Natural killer cell (primary cell): ENCODE results near the gene CPSF3. TPM values are rescaled to one million over a fixed set of nuclear protein-coding genes. Genes with fewer than 3 reads are reported as not detected.

Source experiments
- ATAC-seq, 3 donors: fragments of 150-1000 bp in 2 of 3; fragments of 200-7000 bp in 1 of 3; cut with Tn5 transposase; 1 replicate in 1 of 3; 2 replicates in 2 of 3; pipeline ENCODE4 v1.10.0; 2021; ENCODE audit warnings: mild to moderate bottlenecking in 2 of 3, moderate library complexity in 2 of 3
- DNase-seq, 2 donors: peaks; one replicate each; pipeline versions ENCODE4 v3.0.0 to v3.0.0-alpha.2; 2013 to 2021; ENCODE audit warnings: mixed read lengths in 1 of 2
- H3K27ac ChIP-seq: one replicate; pipeline ENCODE4 v1.5.1; 2013; ENCODE audit warnings: mild to moderate bottlenecking, low read length
- H3K27me3 ChIP-seq: one replicate; pipeline ENCODE4 v1.6.1; 2013; ENCODE audit warnings: low read length; ENCODE audit not compliant: control insufficient read depth, insufficient read depth
- H3K36me3 ChIP-seq: one replicate; pipeline ENCODE4 v1.6.1; 2013; ENCODE audit warnings: low read length; ENCODE audit not compliant: control insufficient read depth, insufficient read depth
- H3K4me1 ChIP-seq: one replicate; pipeline ENCODE4 v1.6.1; 2013; ENCODE audit warnings: low read length; ENCODE audit not compliant: control insufficient read depth, insufficient read depth
- H3K4me3 ChIP-seq: one replicate; pipeline ENCODE4 v1.5.1; 2013; ENCODE audit warnings: low read length
- H3K9me3 ChIP-seq: one replicate; pipeline ENCODE4 v1.6.1; 2013; ENCODE audit warnings: low read length; ENCODE audit not compliant: control insufficient read depth, insufficient read depth
- H3K27ac Mint-ChIP-seq, 2 donors: one replicate each; pipeline ENCODE4 v1.8.0; 2022; ENCODE audit warnings: mild to moderate bottlenecking in 2 of 2, mixed read lengths in 2 of 2, moderate library complexity in 1 of 2
- H3K27me3 Mint-ChIP-seq, 2 donors: one replicate each; pipeline ENCODE4 v1.8.0; 2022; ENCODE audit warnings: low read depth in 2 of 2, mixed read lengths in 2 of 2
- H3K36me3 Mint-ChIP-seq: one replicate; pipeline ENCODE4 v1.8.0; 2022; ENCODE audit warnings: mixed read lengths
- H3K4me1 Mint-ChIP-seq, 2 donors: one replicate each; pipeline ENCODE4 v1.8.0; 2022; ENCODE audit warnings: mixed read lengths in 2 of 2
- H3K4me3 Mint-ChIP-seq: one replicate; pipeline ENCODE4 v1.8.0; 2022; ENCODE audit warnings: mild to moderate bottlenecking, moderate library complexity, mixed read lengths
- H3K9me3 Mint-ChIP-seq, 2 donors: one replicate each; pipeline ENCODE4 v1.8.0; 2022; ENCODE audit warnings: mixed read lengths in 2 of 2
- CTCF ChIP-seq: fragments of 200-600 bp; IDR thresholded peaks from one replicate; pipeline ENCODE4 v1.8.0; 2022; ENCODE audit warnings: antibody characterized with exemption
- WGBS: methylation state at CpG from one replicate; pipeline ENCODE4 v1.1.7; 2013; ENCODE audit warnings: missing lambda C conversion rate; ENCODE audit not compliant: insufficient coverage; 5-methylcytosine and 5-hydroxymethylcytosine counted together
- intact Hi-C: fragments of 100-400 bp; cut with micrococcal nuclease; formaldehyde crosslinking; loops from one replicate; pipeline ENCODE4 v1.14.2; 2022
- total RNA-seq, 4 donors: library from RNA; stranded (reverse); fragments of 120-200 nt in 1 of 4; gene quantifications; one replicate each; pipeline versions ENCODE4 v1.2.3 to v1.2.4, GENCODE V29; 2013 to 2022

Gene CPSF3
- total RNA-seq, 3 donors from 2014 or later (not counting 1 experiment from before 2014, with no cell fraction given): 28.4 to 30.7 (median 28.7) TPM

DNA sequence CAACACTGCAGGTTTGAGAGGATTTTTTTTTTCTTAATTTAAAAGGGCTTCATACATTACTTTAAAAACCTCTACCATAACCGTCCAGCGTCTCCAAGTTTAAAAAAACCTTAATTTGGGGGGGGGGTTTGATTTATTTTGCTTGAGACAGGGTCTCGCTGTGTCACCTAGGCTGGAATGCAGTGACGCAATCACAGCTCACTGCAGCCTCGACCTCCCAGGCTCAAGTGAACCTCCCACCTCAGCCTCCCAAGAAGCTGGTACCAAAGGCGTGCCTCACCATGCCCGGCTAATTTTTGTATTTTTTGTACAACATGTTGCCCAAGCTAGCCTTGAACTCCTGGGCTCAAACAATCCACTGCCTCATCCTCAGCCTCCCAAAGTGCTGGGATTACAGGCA, 95.3 kb downstream of the CPSF3 start:
- no peak overlapping the region for H3K27ac ChIP-seq
- no peaks in the 10 kb centered on the region for H3K4me1 Mint-ChIP-seq
- DNase-seq: no peak
- H3K36me3 Mint-ChIP-seq: peaks cover 35% of the 10 kb centered on the region
- H3K36me3 ChIP-seq: peaks cover 56% of the 10 kb centered on the region
- WGBS: 97% methylated on average over 5 of the region's 7 CpGs
- H3K9me3 ChIP-seq: no peaks in the 10 kb centered on the region
- no peak for TF ChIP-seq CTCF
- no peaks in the 10 kb centered on the region for H3K27me3 ChIP-seq
- no peak overlapping the region for H3K4me3 ChIP-seq
- no peaks in the 10 kb centered on the region for H3K9me3 Mint-ChIP-seq
- no peaks in the 10 kb centered on the region for H3K27me3 Mint-ChIP-seq
- no peak for ATAC-seq
- H3K27ac Mint-ChIP-seq: no peak overlapping the region
- intact Hi-C loops: no loop called here
- H3K4me1 ChIP-seq: no peaks in the 10 kb centered on the region
- H3K4me3 Mint-ChIP-seq: no peak overlapping the region

DNA sequence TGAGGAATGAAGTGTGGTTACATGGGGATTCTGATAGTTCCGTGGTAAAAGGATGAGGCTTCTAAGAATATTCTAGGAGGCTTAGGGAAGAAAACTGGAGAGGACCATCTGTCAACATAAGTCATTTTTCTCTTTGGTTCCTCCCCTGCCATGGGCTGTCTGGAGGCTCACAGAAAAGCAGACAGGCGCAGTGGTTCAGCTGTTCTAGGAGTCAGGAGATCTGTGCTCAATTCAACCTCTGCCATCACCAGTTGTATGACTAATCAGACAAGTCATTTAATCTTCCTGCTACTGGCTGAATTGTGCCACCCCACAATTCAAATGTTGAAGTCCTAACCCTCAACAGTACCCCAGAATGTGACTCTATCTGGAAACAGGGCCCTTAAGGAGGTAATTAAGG, 95.8 kb downstream of the CPSF3 start:
- no peaks in the 10 kb centered on the region for H3K27me3 ChIP-seq
- no peak for TF ChIP-seq CTCF
- Mint-ChIP-seq H3K27ac (no peak overlapping the region), H3K9me3 (no peaks in the 10 kb centered on the region), H3K4me1 (no peaks in the 10 kb centered on the region), H3K4me3 (no peak overlapping the region), H3K36me3 (peaks cover 40% of the 10 kb centered on the region), H3K27me3 (no peaks in the 10 kb centered on the region)
- H3K27ac ChIP-seq: no peak overlapping the region
- 100% methylated on average over 2 of the region's 2 CpGs for WGBS
- ATAC-seq: no peak
- no peaks in the 10 kb centered on the region for H3K4me1 ChIP-seq
- peaks cover 58% of the 10 kb centered on the region for H3K36me3 ChIP-seq
- no peak overlapping the region for H3K4me3 ChIP-seq
- intact Hi-C loops: no loop called here
- H3K9me3 ChIP-seq: no peaks in the 10 kb centered on the region
- no peak for DNase-seq

Other genes with a start within 250 kb of the CPSF3 start
- gene ASAP2, start 216.8 kb upstream of the CPSF3 start, total RNA-seq: 1 to 10 TPM in 1 of 3 donors, under 1 TPM in 2; 0.20 to 1.8 (median 0.60) TPM
- 100 to 1,000 TPM in 1 of 3 donors, 10 to 100 TPM in 2; 66.9 to 114 (median 91.7) TPM for gene ITGB1BP1, start 126 bp upstream of the CPSF3 start, total RNA-seq
- gene IAH1, start 50.9 kb downstream of the CPSF3 start, total RNA-seq: 10 to 100 TPM; 41.4 to 51.4 (median 45.4) TPM
- gene ADAM17, start 132.2 kb downstream of the CPSF3 start, total RNA-seq: 10 to 100 TPM; 44.0 to 53.8 (median 46.8) TPM
- gene YWHAQ, start 207.3 kb downstream of the CPSF3 start, total RNA-seq: 100 to 1,000 TPM; 227 to 240 (median 238) TPM